Ramos (cell line): Measurements from ENCODE around the gene PLPP1.

Experiments used
- in situ Hi-C: fragments of 300-500 bp; cut with MboI; formaldehyde crosslinking; loops from one replicate; pipeline ENCODE4 v1.14.3; 2022; ENCODE audit warnings: low sequenced_read_pairs; ENCODE audit not compliant: unreplicated experiment

Gene PLPP1

DNA sequence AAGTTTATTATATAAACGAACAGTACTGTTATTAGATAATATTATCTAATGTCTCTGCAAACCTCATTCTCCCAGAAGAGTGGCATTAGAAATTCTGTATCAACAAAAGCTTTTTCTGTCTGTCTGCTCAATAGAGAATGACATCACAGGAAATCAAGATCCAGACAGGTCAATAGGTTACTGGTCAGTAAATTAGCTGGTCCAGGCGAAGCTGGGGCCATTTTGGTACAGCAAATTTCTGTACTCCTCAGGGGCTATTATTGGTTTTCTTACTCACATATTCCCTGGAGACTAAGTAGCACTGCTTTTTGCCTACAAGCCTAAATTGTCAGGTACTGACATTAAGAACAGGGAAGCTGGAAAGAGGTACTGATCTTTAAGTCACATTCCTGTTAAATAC lies 80.5 kb downstream of the PLPP1 start:
- in situ Hi-C loops = no loop called here

DNA sequence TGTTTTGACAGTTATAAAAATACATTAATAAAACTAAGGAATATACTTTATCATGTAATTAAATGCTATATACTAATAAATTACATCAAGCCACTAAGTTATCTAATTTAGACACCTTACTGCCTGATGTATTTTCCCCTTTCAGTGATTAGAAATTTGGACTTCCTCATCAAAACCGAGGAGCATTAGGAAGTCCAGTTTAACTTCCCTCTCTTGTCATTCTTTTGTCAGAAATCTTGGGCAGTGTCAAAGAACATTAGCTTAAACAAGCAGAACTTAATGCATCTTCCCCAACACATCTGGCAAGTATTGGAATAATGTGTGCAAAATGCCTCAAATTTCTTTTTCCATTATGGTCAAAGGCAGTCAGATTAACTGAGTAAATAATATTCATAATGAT lies 81.6 kb downstream of the PLPP1 start:
- in situ Hi-C loops = no loop called here

DNA sequence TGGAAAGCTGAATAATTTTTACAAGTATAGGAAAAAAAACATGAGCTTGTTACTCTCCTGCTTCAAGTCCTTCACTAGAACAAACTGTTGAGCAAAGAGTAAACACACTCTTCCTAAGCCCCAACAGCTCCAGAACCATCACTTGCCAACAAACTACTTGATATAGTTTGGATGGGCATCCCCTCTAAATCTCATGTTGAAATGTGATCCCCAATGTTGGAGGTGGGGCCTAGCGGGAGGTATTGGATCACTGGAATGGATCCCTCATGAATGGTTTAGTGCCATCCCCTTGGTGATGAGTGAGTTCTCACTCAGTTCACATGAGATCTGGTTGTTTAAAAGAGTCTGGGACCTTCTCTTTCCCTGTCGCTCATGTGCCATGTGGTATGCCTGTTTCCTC lies 82.8 kb downstream of the PLPP1 start:
- in situ Hi-C loops = no loop called here

DNA sequence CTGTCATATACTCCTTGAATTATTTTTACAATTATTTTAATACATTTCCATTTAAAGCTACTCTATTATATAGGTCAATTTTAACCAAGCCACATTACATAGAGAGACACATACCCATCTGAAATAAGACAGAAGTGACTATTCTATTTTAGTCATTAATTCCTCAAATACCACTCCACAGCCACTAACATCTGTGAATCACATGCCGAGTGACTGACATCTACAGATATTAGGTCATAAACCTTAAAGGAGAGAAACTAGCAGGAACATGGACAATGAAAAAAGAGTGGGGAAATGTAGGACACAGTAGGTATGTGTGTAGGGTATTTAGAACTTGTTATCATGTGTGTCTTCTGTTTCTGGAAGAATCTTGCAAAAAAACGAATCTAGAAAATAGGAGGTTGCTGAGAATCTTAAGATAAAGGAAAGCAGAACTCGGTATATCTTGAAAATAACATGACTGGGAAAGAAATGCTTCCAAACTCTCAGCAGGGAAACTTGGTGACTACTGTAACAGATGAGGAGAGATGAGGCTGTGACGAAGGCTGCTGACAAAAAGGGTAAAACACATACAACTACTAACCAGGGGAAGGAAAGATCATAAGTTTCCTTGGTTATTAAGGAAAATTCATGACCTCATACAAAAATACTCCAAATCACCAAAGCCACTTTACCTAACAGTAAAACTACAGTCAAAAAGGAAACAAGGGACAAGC lies 84.6 kb downstream of the PLPP1 start:
- in situ Hi-C loops = no loop called here

DNA sequence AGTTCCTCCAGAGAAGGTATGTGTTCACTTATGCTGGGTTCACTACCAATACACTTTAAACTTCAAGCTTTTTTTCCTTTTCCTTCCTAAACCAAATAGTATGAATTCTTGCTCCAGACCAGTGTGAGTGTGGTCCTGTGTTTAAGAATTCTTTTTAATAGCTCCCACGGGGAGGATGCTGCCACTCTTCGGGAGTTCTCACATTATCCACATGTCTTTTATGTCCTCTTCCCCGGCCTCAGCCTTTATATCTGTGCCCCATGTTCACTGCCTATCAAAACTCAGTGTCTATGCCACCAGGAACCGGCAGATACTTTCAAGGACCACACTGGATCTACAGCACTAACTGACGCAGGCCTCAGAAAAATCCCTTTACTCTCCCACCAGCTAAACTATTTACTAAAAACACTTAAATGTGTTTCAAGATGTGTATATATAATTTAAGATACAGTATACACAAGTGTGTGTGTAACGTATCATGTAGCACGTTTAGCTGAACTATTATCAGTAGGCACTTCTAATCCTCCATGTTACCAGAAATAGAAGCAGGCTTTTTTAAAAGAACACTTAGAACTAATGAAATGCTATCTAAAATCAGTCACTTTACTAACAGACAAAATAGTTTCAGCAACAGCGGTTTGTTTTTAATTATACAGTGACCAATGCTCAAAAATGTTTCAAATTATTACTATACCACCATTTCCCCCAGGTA lies 88.0 kb downstream of the PLPP1 start:
- in situ Hi-C loops = no loop called here

- in situ Hi-C loops = no loop called here
Measured at GRCh38 chr5:55445791-55446190, 89.0 kb downstream of the PLPP1 start.

DNA sequence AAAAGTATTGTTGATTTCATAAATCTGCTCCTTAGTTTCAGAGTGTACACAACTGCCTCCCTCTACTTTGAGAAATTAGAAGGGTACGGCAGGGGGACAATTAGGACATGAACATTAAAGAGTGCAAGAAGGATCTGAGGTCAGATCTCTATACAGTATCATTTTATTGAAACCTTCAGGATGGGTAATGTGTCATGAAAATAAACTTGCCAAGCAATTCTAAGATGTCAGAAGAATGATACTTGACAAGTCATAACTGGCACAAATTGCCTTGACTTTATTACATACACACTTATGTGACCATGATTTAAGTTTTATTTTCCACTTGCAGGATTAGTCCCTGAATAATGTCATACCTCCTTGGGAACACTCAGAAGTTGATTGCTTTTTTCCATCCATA lies 92.8 kb downstream of the PLPP1 start:
- in situ Hi-C loops = no loop called here

DNA sequence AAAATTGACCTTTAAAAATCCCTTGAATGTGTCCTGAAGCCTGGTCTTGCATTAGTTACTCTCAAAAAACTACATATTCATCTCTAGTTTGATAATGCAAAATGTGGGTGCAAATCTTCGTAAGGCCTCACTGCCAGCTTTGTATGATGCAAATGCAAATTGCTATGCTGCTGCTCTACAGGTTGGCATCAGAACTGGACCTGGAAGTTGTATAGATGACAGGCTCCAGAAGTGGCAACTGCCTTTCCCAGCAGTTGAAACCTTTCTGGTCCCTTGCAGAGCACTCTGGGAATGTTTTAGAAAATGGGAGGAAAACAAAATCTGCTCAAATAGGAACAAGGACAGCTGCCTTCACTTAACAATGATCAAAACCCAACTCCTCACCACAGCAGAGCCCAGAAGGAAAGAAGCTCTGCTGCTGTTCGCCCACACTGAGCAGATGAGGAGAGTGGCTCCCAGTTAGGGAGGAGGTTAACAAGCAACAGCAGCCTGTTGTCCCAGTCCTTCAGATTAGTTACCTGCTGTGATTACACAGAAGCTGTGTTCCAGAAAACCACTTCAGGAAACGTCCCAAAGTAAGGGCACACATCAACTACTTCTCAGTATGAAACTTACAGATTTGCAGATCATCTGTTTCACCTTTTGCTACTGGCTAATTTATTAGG lies 93.5 kb downstream of the PLPP1 start:
- in situ Hi-C loops = no loop called here

- in situ Hi-C loops = no loop called here
Measured at GRCh38 chr5:55440188-55440646, 94.5 kb downstream of the PLPP1 start.

DNA sequence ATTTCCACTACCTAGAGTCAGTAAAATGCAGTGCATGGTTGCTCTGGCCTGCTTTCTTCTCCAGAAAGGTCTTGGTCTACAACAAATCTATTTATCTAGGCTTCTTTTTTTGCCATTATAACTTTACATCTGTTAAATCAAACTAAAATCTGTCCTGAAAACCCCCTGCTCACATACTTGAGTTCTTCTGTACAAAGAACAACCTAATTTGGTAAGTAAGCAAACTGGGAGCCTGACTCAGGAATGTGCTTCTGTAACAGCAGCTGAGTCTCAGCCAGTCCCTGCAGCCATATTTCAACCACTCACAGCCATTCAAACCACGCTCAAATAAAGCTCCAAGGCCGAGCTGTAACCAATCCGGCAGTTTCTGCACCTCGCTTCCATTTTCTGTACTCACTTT lies 95.8 kb downstream of the PLPP1 start:
- in situ Hi-C loops = no loop called here

GRCh38 chr5:55437859-55438206 lies 96.9 kb downstream of the PLPP1 start:
- in situ Hi-C loops = no loop called here

DNA sequence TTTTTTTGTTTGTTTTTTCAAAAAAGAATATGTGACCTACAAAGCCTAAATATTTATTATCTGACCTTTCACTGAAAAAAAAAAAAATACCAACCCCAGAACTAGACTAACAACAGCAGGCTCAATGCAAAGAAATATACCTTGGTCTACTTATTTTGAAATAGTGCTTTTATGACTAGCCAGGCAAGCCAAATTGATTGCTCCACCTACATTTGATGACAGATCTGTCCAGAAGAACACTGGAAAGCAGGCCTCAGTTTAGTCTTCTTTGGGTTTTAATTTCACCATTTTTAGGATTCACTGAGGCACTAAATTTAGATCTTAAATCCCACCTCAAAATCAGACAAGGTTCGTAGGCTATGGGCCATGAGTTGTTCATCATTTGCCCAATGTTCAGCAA lies 97.3 kb downstream of the PLPP1 start:
- in situ Hi-C loops = no loop called here

- in situ Hi-C loops = no loop called here
Measured at GRCh38 chr5:55432549-55432948, 102.2 kb downstream of the PLPP1 start.

DNA sequence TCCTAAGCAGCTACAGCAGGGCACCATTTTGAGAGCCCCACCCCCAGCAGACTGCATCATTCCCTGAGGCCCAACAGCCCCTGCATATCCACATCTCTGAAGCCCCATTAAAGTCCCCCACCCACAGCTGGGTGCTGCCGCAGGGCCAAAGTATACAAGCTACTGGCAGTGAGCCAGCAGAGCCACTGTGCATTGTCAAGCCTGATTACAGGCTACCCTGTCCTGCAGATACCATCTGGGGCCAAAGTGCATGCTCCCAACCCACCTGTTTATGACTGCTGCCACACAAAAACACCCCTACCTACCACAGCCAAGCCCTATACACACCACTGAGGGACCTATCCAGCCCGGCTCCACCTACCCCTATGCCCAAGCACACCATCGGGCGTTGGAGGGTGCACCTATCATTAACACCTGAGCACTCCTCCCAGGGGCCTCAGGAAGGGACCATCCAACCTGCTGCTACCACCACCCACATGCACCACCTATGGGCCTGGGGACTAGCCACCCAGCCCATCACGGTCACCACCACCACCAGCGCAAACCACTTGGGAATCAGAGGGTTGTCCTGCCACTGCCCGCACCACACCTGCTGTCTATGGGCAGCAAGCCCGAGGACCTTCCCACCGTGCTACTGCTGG lies 105.0 kb downstream of the PLPP1 start:
- in situ Hi-C loops = no loop called here

- in situ Hi-C loops = no loop called here
Measured at GRCh38 chr5:55429221-55429612, 105.5 kb downstream of the PLPP1 start.

DNA sequence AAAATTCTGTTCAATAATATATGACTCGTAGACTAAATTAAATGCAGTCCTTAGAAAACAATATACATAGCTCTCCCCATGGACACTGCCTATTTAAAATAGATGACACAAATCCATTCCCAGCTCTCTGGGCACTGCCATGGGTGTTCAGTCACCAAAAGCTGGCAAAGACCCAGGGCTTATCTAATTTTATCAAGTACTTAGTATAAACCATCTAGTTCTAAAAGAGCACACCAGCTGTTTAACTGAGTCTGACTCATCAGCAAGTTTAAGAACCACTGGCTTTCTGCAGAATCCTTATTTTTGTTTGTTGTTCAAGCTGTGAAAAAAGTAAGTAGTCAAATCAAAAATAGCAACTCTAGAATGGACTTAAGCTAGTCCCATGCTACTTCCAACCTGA lies 107.6 kb downstream of the PLPP1 start:
- in situ Hi-C loops = no loop called here

DNA sequence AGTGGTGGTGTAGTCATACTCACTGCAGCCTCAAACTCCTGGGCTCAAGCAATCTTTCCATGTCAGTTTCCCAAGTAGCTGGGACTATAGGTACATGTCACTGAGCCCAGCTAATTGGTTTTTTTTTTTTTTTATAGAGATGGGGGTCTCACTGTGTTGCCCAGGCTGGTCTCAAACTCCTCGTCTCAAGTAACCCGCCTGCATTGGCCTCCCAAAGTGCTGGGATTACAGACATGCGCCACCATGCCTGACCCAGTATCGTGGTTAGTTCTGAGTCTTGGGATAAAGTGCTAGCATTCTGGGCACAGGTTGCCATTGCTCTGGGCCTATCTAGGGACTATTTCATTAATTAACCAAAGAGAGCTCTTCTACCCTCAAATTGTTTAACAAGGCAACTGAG lies 108.3 kb downstream of the PLPP1 start:
- in situ Hi-C loops = no loop called here

DNA sequence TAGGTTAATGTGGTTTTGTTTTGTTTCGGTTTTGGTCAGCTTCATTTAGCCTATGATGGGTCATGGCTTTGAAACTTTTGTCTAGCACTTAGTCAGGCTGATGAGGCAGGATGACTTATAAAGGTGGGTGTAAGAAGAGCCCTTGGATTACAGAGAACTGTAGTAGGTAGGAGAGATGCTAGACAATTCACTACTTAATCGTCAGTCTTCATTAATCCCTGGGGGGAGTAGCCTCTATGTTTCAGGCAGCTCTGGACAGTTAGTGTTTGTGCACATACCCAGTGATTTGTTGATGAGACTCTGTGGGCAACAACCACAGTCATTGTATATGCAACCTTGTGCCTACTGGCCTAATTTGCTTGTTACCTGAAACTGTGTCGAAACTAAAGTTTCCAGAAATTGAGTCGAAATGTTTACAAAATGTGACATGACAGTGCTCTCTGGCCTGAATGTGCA lies 113.7 kb downstream of the PLPP1 start:
- in situ Hi-C loops = no loop called here

DNA sequence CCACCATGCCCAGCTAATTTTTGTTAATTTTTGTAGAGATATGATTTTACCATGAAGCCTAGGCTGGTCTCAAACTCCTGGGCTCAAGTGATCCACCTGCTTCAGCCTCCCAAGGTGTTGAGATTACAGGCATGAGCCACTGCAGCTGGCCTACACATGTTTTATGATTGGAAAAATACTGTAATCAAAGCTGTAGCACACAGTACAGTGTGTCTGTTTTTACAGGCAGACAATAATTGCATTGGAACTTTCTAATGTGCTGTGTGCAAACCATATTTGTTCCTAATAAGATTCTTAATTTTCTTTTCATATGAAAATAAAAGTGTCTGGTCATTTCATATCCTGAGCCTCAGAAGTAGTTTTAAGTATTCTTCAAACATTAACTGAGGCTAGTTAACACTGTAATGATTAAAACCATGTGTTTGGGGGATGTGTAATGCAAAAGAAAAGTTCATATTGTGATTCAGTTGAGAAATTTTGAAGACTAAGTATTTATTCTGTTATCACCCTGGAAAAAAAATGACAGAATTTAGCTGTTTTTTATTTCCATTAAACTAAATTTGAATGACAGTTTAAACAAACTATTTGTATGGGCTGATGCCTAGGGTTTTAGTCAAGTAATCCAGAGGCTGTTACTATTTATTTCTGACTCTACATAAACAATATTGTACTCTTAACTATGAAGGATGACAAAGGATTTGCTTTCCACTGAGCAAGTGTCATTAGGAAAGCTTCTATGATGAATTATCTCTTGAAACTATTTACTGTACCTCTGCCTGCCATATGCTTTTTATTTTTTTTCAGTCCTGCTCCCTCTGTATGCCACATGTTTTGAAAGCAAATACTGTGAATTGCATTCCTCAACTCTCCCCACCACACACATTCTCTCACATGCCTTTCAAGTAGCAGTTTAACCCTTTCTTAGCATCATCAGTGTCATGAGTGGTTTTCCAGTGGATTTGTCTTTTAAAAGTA lies 115.5 kb downstream of the PLPP1 start:
- in situ Hi-C loops = no loop called here

DNA sequence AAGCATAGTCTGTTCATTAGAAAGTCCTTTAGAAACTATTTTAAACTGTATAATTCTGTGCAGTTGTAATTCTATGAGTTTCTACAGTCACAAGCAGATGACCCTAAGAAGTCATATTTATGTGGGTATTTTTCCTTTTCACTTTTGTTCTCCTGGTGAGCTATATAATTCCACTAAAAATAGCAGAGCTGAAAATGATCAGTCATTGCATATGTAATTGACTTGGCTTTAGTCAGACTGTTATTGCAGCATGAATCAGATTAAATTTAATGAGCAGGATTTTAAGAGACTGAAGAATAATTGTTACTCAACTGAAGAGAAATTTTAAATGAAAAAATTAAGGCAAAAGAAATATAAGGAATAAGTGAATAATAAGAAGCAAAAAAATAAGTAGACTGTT lies 118.5 kb downstream of the PLPP1 start:
- in situ Hi-C loops = no loop called here
